ENCODE measurements around the gene WDR74. TPM values are rescaled to one million over a fixed set of nuclear protein-coding genes. Genes with fewer than 3 reads are reported as not detected.

WDR74 gene
- total and polyA plus RNA-seq, 2 of the 13 experiments (the other 11 are each of a cell fraction or from before 2014, with no cell fraction given), result 77.0 to 83.3 TPM

DNA sequence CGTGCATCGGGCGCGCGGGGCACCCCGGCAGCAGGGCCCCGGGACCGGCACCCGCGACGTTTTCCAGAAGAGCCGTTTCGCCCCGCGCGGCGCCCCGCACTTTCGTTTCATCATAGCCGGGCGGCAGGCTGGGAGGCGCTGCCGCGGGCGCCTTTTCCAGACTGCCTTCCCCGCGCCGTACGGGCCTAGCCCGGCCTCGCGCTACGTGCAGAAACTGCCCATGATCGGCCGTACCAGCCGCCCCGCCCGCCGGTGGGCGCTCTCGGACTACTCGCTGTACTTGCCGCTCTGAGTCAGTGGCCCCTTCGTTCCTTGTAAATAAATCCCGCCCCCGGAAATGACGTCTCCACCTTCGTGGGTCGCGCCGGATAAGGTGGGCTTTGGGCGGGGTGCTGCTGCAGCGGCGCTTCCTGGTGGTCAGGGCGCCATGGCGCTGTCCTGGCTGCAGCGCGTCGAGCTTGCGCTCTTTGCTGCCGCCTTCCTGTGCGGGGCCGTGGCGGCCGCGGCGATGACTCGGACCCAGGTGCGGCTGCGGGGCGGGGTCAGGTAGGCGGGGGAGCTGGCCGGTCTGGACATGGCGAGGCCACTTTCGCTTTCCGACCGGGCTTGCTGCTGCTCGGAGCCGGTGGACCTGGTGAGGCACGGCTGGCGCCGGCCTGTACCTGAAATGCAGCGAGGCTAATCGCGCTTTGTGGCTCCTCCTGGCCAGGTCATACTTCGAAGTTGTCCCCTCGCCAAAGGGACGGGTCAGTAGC is 52.2 kb downstream of the WDR74 start, which contains the start of gene TMEM179B (continued):
- TF ChIP-seq, protein P1, sequence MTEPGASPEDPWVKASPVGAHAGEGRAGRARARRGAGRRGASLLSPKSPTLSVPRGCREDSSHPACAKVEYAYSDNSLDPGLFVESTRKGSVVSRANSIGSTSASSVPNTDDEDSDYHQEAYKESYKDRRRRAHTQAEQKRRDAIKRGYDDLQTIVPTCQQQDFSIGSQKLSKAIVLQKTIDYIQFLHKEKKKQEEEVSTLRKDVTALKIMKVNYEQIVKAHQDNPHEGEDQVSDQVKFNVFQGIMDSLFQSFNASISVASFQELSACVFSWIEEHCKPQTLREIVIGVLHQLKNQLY (CRISPR knock-in tag; IDR thresholded peaks at IDR 0.05), result no peak
- TF ChIP-seq SOX13 (IDR thresholded peaks at IDR 0.05), result no peak
- TF ChIP-seq SOX13 (CRISPR knock-in tag; conservative IDR thresholded peaks at IDR 0.05 in 1 of 2, IDR thresholded peaks at IDR 0.05 in 1 of 2), result peak in 1 of 2 experiments; percentile 29; a peak in 2 of 4 replicates
- peak; percentile 97 for TF ChIP-seq ELF3 (CRISPR knock-in tag; IDR thresholded peaks at IDR 0.05)
- 0 out of 2 replicates have a peak, but pooled peaks have one; percentile 81 for TF ChIP-seq SMAD9 (CRISPR knock-in tag; IDR thresholded peaks at IDR 0.05)
- TF ChIP-seq, protein P2, sequence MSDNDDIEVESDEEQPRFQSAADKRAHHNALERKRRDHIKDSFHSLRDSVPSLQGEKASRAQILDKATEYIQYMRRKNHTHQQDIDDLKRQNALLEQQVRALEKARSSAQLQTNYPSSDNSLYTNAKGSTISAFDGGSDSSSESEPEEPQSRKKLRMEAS (IDR thresholded peaks at IDR 0.05), result peak; percentile 91
- peak; percentile 69; the same call in 1 of the 2 replicates for TF ChIP-seq ZZZ3 (CRISPR knock-in tag; IDR thresholded peaks at IDR 0.05; ENCODE audit: borderline replicate concordance)
- no peak for TF ChIP-seq SKI (IDR thresholded peaks at IDR 0.05; ENCODE audit: partially characterized antibody)
- TF ChIP-seq SALL2 (CRISPR knock-in tag; IDR thresholded peaks at IDR 0.05), result peak; percentile 88
- TF ChIP-seq, protein P3, sequence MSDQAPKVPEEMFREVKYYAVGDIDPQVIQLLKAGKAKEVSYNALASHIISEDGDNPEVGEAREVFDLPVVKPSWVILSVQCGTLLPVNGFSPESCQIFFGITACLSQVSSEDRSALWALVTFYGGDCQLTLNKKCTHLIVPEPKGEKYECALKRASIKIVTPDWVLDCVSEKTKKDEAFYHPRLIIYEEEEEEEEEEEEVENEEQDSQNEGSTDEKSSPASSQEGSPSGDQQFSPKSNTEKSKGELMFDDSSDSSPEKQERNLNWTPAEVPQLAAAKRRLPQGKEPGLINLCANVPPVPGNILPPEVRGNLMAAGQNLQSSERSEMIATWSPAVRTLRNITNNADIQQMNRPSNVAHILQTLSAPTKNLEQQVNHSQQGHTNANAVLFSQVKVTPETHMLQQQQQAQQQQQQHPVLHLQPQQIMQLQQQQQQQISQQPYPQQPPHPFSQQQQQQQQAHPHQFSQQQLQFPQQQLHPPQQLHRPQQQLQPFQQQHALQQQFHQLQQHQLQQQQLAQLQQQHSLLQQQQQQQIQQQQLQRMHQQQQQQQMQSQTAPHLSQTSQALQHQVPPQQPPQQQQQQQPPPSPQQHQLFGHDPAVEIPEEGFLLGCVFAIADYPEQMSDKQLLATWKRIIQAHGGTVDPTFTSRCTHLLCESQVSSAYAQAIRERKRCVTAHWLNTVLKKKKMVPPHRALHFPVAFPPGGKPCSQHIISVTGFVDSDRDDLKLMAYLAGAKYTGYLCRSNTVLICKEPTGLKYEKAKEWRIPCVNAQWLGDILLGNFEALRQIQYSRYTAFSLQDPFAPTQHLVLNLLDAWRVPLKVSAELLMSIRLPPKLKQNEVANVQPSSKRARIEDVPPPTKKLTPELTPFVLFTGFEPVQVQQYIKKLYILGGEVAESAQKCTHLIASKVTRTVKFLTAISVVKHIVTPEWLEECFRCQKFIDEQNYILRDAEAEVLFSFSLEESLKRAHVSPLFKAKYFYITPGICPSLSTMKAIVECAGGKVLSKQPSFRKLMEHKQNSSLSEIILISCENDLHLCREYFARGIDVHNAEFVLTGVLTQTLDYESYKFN (CRISPR knock-in tag; conservative IDR thresholded peaks at IDR 0.05), result peak; percentile 68
- TF ChIP-seq MED13 (CRISPR knock-in tag; IDR thresholded peaks at IDR 0.05), result peak; percentile 83
- TF ChIP-seq ZNF3 (CRISPR knock-in tag; IDR thresholded peaks at IDR 0.05), result no peak
- peak; percentile 78 for TF ChIP-seq ZSCAN31 (CRISPR knock-in tag; IDR thresholded peaks at IDR 0.05; ENCODE audit: low read depth)
- TF ChIP-seq IRF2 (CRISPR knock-in tag; IDR thresholded peaks at IDR 0.05), result peak; percentile 94
- TF ChIP-seq ZFP1 (CRISPR knock-in tag; IDR thresholded peaks at IDR 0.05), result peak; percentile 47; the same call in 1 of the 2 replicates
- peak; percentile 91 for TF ChIP-seq PHF20 (CRISPR knock-in tag; IDR thresholded peaks at IDR 0.05)
- TF ChIP-seq, protein P4, sequence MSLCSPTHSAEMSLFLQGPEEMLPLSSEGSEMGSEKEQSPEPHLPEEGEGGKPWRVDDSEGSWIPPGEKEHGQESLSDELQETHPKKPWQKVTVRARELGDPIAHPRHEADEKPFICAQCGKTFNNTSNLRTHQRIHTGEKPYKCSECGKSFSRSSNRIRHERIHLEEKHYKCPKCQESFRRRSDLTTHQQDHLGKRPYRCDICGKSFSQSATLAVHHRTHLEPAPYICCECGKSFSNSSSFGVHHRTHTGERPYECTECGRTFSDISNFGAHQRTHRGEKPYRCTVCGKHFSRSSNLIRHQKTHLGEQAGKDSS (CRISPR knock-in tag; IDR thresholded peaks at IDR 0.05; ENCODE audit: borderline replicate concordance, low read depth), result peak; percentile 91; the same call in 1 of the 2 replicates
- TF ChIP-seq ZNF781 (CRISPR knock-in tag; IDR thresholded peaks at IDR 0.05; ENCODE audit: borderline replicate concordance, not compliant biosample characterization), result peak; percentile 87
- TF ChIP-seq, protein P5, sequence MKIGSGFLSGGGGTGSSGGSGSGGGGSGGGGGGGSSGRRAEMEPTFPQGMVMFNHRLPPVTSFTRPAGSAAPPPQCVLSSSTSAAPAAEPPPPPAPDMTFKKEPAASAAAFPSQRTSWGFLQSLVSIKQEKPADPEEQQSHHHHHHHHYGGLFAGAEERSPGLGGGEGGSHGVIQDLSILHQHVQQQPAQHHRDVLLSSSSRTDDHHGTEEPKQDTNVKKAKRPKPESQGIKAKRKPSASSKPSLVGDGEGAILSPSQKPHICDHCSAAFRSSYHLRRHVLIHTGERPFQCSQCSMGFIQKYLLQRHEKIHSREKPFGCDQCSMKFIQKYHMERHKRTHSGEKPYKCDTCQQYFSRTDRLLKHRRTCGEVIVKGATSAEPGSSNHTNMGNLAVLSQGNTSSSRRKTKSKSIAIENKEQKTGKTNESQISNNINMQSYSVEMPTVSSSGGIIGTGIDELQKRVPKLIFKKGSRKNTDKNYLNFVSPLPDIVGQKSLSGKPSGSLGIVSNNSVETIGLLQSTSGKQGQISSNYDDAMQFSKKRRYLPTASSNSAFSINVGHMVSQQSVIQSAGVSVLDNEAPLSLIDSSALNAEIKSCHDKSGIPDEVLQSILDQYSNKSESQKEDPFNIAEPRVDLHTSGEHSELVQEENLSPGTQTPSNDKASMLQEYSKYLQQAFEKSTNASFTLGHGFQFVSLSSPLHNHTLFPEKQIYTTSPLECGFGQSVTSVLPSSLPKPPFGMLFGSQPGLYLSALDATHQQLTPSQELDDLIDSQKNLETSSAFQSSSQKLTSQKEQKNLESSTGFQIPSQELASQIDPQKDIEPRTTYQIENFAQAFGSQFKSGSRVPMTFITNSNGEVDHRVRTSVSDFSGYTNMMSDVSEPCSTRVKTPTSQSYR (CRISPR knock-in tag; IDR thresholded peaks at IDR 0.05; ENCODE audit: borderline replicate concordance), result no peak
- TF ChIP-seq, protein P6, sequence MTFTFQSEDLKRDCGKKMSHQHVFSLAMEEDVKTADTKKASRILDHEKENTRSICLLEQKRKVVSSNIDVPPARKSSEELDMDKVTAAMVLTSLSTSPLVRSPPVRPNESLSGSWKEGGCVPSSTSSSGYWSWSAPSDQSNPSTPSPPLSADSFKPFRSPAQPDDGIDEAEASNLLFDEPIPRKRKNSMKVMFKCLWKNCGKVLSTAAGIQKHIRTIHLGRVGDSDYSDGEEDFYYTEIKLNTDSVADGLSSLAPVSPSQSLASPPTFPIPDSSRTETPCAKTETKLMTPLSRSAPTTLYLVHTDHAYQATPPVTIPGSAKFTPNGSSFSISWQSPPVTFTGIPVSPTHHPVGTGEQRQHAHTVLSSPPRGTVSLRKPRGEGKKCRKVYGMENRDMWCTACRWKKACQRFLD (CRISPR knock-in tag; IDR thresholded peaks at IDR 0.05; ENCODE audit: borderline replicate concordance), result peak; percentile 75; the same call in 1 of the 2 replicates

All from HepG2 (cell line).